Measurements from ENCODE around the gene PAX4.

Gene PAX4

GRCh38 chr7:127629268-127629854, 11.4 kb upstream of the PAX4 start:
- peak; percentile 23 to 54 (median 26) for DNase-seq

GRCh38 chr7:127628445-127628844, 10.5 kb upstream of the PAX4 start:
- no peak for DNase-seq

DNA sequence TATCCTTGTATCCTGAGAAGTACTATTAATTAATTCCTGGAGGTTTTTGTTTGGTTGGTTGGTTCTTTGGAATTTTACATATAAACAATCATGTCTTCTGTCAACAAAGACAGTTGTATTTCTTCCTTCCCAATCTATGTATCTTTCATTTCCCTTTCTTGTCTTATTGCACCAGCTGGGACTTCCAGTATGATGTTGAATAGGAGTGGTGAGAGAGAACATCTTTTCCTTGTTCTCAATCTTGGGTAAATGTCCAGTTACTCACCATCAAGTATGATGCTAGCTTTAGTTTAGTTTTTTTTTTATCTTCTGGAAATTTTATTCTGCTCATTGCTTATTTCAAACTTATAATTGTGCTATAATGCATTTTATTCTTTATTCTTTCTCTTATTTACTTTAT, 7.4 kb upstream of the PAX4 start:
- DNase-seq = peak; percentile 43 to 76 (median 68)

- no peak for DNase-seq
Measured at GRCh38 chr7:127620406-127621233, 2.7 kb upstream of the PAX4 start.

DNA sequence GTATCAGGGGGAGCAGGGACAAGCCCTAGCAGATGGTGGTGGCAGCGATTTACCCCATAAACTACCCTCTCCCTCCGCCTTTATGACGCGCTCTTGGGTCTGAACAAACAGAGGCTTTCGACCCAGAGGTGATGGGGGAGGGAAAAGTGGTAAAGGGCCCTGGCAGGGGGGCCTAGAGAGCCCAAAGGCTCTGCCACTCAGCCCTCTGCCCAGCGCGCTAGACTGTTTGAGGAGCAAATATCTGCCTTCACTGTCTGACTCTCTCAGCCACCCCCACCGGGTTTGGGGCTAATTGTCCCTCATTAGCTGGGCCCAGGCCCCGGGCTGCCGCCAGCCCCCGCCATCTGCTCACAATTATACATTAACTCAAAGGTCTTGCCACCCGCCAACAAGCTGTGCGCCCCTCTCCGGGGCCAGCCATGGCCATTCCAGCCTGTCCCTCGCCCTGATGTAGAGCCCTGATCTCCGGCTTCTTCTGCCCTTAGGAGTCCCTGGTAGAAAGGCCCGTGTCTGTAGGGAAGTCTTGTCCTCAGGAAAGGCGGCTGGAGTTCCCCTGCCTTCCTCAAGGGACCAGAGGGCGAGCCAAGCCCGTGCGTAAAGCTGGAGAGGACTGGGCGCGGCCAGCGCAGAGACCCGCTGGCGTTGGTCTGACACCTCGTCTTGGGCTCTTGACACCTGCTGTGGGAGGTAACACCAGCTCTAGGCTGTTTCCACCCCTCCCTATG, 1.9 kb upstream of the PAX4 start:
- peak; percentile 16 to 44 (median 29) for DNase-seq

DNA sequence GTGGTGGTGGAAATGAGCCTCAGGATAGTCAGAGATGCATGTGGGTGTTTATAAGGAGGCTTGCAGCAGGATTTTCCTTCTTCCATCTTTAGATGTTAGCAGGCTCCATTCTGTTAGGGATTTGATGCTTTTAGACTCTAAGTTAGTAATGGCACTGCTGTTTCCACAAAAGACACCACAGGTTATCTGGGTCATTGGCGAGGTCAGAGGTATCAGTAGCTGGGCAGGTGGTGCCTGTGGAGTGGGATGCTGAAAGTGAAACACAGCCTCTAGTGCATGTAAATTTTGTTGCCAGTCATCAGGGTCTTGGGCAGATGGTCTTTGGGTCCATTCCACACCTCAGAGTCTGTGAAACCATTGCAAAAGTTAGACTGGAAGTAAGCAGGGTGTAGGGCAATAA, 833 bp upstream of the PAX4 start:
- no peak for DNase-seq

GRCh38 chr7:127616724-127617123, 1.2 kb downstream of the PAX4 start:
- no peak for DNase-seq

- DNase-seq = no peak
Measured at GRCh38 chr7:127612263-127612662, 5.7 kb downstream of the PAX4 start.

GRCh38 chr7:127609297-127609696, 8.6 kb downstream of the PAX4 start:
- no peak for DNase-seq

- DNase-seq = no peak
Measured at GRCh38 chr7:127608446-127608845, 9.5 kb downstream of the PAX4 start.

DNA sequence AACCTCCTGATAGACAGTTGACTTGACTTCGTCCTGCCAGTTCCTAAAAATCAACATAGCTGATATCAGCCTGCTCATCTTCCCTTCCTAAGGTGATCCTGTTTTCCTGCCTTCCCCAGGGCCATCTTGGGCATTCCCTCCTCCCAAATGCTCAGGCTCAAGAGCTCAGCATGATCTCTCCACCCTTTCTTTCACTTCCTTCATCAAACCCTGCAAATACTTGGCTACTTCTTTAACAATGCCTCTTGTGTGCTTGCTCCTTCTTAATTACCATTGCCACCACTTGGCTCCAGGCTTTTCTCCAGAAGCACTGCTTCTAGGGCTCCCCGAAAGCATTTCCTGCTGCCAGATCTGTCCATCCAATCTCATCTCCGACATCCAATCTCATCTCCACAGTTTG, 17.1 kb downstream of the PAX4 start:
- DNase-seq = no peak

- peak in 2 of 3 donors; percentile 26 to 46 for DNase-seq
Measured at GRCh38 chr7:127598318-127598717, 19.6 kb downstream of the PAX4 start.

DNA sequence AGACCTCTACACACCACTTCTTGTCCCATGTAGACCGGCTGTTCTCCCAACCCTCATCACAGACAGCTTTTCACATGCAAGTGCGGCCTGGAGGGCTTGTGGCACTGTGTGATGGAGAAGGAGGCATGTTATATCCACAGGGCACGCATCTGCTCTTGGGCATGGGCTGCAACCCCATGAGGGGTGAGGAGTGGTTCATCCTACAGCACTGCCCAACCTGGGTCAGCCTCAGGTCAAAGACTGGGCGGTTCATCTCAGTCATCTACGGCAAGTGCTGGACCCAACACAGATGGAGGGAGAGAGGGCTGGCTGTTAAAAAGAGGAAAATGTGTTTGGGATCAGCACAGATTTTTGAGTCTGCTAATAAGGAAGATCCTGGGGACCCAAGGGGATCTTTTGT, 22.2 kb downstream of the PAX4 start:
- no peak for DNase-seq

- peak; percentile 58 to 60 (median 60) for DNase-seq
Measured at GRCh38 chr7:127594490-127594889, 23.5 kb downstream of the PAX4 start.

GRCh38 chr7:127592550-127592949, 25.4 kb downstream of the PAX4 start:
- no peak for DNase-seq

DNA sequence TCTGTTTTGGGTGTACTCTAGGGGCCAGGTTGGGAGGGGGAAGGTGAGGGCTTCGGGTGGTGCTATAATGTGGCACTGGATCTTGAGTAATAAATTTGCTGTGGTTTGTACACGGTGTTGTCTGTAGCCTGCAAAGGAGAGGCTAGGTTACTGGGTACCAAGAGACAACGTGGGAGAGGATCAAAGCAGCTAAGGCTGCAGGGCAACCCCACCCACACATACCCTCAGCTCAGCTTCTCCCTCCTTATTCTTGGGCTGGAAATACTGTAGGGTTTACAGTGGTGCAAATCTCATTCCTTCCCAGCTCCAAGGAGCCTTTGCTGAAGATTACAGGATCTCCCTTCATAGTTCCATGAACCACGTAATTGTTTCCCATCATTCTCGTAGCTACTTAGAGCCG, 26.4 kb downstream of the PAX4 start:
- no peak for DNase-seq

DNA sequence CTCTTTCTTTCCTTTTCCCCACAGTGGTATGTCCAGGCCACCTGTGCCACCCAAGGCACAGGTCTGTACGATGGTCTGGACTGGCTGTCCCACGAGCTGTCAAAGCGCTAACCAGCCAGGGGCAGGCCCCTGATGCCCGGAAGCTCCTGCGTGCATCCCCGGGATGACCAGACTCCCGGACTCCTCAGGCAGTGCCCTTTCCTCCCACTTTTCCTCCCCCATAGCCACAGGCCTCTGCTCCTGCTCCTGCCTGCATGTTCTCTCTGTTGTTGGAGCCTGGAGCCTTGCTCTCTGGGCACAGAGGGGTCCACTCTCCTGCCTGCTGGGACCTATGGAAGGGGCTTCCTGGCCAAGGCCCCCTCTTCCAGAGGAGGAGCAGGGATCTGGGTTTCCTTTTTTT, 26.8 kb downstream of the PAX4 start:
- no peak for DNase-seq

- DNase-seq = peak; percentile 19 to 33 (median 23)
Measured at GRCh38 chr7:127589896-127590295, 28.0 kb downstream of the PAX4 start.

DNA sequence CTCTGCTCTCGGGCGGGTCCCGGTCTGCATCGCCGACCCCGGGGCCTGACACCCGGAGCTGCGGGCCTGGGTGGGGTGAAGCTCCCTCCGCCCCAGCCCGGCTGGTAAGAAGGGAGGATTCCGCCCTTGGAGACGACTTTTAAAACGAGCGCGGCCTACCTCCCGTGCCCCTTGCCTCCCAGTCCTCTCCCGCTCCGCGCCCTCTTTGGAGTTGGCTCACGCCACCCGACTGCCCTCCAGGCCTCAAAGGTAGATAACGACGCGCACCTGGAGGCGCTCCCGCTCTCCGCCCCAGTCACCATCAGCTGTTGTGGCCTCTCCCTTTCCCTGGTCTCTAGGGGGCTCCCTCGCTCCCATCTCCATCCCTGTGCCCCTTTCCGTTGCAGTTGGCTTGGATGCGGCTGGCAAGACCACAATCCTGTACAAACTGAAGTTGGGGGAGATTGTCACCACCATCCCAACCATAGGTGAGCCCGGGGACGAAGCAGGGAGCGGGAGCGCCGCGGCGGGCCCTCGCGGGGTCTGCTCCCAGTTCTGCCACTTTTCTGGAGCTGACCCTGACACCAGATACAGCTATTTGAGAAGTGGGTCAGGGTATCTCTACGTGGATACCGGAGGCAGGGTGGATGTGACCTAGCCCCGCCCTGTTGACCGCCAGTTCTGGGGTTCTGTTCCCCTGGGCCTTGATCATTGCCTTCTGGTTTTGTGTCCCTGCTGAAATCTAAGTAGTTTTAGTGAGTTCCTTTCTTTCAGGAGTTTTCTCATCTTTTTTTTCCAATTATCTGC, 29.1 kb downstream of the PAX4 start:
- DNase-seq = peak; percentile 20 to 43 (median 32)

- peak; percentile 88 to 97 (median 93) for DNase-seq
Measured at GRCh38 chr7:127588019-127588696, 29.8 kb downstream of the PAX4 start, which contains the start of gene ARF5. Gene ARF5 (plus strand): TSS chr7:127588411. CDS start chr7:127588499, 88 bp downstream.

GRCh38 chr7:127587663-127588018, 30.3 kb downstream of the PAX4 start:
- peak in 2 of 3 donors; percentile 10 to 17 for DNase-seq

DNA sequence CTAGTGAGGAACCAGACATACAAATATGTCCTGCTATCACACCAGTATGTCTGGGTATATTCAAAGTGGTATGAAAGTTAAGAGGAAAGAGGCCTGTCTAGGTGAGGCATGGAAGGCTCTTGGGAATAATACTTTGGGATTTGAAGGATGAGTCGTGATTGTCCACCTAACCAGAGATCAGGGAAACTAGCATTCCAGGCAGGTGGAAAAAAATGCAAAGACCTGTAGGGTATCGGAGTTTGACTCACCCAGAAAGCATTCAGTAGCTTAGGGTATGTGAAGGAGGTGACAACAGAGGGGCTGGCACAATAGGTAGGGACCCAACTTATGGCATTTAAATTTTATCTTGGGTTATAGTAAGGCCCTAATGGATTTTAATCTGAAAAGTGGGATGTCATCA, 31.6 kb downstream of the PAX4 start:
- no peak for DNase-seq
